ENCODE results near the gene GNG14.

DNA sequence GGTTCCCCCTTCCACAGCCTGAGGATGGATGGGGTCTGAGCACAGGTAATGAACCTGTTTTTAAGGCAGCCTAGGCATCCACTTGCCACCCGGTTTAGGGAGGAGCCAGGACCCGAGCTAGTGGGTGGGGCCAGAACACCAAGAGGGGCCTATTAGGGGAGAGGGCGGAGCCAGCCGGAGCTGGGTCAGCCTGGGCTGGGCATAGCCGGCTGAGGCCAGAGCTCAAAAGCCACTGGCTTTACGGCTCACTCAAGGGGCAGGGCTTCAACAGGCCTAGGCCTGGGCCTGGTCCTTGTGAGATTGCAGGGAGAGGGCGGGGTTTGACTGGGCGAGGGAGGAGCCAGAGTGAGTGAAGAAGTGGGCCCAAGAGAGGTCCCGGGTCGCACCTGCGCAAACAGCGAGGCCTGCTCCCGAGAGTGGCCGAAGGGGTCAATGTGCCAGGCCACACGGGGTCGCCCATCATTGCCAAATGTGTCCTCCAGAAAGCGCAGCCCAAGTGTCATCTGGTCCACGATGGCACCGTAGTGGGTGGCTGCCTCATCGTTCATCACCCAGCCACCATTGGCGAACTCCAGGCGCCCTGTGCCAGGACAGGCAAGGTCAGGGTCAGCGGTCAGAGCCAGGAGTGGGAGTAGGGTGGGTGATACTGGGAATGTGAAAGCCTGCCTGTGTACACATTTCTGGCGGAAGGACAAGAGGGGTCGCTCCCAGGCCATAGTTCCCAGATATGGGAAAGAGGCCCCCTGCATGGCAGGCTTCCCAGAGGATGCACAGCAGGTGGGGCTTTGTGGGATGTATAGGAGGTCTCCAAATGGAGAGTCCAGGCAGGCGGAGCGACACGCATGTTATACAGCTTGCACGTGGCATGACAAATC lies 23.2 kb upstream of the GNG14 start:
- TF ChIP-seq, protein P1, sequence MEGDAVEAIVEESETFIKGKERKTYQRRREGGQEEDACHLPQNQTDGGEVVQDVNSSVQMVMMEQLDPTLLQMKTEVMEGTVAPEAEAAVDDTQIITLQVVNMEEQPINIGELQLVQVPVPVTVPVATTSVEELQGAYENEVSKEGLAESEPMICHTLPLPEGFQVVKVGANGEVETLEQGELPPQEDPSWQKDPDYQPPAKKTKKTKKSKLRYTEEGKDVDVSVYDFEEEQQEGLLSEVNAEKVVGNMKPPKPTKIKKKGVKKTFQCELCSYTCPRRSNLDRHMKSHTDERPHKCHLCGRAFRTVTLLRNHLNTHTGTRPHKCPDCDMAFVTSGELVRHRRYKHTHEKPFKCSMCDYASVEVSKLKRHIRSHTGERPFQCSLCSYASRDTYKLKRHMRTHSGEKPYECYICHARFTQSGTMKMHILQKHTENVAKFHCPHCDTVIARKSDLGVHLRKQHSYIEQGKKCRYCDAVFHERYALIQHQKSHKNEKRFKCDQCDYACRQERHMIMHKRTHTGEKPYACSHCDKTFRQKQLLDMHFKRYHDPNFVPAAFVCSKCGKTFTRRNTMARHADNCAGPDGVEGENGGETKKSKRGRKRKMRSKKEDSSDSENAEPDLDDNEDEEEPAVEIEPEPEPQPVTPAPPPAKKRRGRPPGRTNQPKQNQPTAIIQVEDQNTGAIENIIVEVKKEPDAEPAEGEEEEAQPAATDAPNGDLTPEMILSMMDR (conservative IDR thresholded peaks at IDR 0.05), result no peak
- TF ChIP-seq ZFX (IDR thresholded peaks at IDR 0.05), result no peak

All from C4-2B (cell line).